Stimulated activated CD4-positive, alpha-beta T cell treated with anti-CD3 and anti-CD28 coated beads, Interleukin-2, amount 100 ng/mL, for 4 hours (primary cell): Measurements from ENCODE around the gene PHACTR2.

Experiments
- DNase-seq: peaks from one replicate; pipeline ENCODE4 v3.0.0-alpha.2; 2020; ENCODE audit warnings: low read depth

Gene PHACTR2

DNA sequence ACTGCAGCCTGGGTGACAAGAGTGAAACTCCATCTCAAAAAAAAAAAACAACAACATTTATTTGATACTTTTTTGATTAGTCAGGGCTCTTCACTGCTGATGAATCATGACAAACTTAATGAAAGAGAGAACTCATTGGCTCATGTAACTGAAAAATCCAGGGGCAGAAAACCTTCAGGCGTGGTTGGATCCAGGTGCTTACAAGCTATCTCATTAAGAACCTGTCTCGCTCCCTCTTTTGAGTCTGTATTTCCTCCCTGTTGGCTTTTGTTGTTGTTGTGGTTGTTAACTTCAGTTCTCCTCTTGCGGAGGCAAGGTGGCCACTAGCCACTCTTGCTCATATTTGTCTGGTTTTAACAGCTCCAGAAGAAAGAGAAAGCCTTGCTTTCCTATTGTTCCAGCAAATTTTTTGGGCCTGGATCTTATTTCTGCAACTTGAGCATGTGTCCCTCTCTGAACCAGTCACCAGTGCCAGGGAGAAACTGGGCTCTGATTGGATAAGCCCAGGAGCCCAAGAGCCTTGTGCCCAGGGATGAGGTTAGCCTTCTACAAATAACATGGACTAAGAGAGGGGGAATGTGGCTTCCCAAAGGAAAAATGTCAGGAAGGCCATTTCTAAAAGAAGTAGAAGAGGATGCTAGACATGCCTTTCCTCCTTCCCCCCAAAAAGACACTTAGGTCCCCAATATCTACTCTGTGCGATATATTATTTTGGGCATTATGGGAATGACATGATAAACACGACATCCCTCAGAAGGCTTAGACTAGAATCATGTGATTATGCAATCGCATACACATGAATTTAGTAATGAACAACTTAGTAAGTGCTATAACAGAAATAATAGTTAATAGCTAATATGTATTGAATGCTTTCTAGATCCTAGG, 64.5 kb downstream of the PHACTR2 start:
- DNase-seq = no peak

DNA sequence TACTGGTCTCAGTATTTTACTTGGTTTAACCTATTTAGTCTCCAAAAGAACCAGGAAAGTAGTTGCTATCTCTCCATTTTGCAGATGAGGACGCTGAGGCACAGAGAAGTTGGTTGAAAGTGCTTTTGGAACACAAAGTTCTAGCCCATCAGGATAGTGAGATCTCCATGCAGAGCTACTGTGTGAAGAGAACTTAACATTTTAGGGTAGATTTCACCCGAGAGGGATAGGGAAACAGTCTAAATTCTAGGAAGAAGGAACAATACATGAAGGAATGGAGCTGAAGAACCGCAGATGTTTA, 65.1 kb downstream of the PHACTR2 start:
- DNase-seq = no peak

DNA sequence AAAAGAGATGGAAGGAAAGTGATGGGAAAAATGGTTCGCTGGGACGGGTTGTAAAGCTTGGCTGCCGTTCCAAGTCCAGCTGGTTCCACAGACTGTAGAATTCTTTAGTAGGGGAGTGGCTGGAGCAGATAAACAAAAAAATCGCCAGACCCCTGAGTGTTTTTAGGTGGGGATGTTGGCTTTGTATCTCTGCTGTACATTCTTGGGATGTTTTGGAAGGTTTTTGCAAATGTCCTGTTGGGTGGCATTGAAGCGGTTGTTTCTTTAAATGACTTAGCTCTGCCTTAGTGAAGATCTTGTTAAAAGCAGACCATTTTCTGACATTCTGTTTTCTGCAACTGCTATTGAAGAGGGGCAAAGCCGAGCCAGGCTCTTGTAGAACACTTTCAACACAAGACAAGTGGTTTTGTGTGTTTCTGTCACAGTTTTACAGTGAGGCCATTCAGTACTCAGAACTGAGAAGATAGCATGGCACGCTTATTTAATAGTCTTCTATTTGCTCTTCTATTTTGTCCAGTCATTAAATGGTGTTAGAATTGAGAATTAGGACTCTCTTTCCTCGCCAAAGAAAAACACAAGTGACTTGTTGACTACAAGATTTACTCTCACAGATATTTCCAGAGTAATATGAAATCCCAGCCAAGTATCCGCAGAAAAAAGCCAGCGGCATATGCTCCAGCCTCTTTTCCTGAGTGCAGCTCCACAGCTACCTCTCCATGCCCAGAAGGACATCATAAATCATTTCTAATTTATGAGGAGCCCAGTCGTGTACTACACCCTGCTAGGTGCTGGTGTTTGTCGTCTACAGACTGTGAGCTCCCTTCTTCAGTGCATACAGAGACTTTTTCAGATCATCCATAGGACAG, 65.8 kb downstream of the PHACTR2 start:
- no peak for DNase-seq

DNA sequence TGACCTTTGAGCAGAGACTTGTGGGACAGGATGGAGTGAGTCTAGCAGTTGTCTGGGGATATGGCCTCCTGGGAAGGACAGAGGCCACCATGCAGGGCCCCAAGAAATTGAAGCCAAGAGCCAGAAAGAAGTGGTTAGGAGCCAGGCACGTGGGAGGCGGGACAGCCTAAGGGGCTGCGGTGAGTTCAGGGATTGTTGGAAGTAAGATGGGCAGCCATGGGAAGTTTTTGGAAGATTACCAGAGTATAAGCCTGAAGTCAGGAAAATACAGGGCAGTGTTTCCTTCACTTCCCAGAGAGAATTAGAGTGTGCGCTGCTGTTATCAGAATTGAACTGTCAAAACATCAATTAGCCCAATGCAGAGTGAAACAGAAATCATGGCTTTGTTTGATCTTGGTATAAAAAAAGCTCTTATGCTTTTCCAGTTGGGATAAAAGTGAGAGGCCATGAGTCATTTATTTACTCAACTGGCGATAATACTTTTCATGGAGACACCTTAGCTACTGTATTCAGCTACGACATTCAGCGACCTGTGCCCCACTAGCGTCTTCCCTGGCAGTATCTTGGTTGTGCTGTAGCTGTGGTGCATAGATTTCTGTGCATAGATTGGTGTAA, 66.9 kb downstream of the PHACTR2 start:
- no peak for DNase-seq

DNA sequence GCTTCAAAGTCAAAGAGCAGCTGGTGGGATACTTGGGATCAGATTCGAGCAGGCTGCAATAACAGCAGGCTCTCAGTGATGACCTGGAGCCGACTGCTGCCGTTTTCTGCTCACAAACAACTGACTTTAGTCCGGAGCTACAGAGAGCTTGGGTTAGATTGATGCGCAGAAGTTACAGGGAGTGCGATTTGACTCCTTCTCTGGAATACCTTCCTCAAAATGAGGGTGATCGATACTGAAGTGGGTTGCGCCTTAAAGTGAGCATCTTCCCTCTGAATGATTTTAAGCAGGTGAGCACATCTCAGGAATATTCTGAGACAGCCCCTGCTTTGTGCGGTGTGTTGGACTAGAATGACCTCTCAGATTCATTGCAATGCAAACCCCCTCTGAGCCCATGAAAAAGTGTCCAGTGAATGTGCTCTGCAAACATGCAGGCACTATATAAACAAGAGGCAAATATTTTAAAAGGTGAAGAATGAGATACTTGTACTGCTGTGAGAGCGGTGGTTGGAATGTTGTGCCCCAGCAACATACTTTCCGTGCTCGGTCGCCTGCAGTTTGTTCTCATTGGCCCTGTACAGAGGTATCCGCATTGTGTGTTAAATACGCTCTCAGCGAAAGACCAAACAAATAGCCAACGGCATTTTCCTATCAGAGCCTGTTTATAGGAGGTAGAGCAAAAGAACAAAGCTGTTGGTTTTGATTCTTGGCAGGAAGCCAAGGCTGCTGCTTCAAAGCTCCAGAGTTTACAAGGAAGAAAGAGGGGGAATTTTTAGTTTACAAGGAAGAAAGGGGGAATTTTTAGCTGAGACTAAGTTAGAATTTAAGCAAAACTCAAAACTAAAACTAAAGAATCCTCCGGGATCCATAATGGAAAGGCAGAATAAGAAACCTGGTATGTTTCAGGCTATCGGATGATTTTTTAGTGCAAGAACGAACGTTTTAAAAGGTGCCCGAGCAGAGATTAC, 67.7 kb downstream of the PHACTR2 start:
- no peak for DNase-seq

DNA sequence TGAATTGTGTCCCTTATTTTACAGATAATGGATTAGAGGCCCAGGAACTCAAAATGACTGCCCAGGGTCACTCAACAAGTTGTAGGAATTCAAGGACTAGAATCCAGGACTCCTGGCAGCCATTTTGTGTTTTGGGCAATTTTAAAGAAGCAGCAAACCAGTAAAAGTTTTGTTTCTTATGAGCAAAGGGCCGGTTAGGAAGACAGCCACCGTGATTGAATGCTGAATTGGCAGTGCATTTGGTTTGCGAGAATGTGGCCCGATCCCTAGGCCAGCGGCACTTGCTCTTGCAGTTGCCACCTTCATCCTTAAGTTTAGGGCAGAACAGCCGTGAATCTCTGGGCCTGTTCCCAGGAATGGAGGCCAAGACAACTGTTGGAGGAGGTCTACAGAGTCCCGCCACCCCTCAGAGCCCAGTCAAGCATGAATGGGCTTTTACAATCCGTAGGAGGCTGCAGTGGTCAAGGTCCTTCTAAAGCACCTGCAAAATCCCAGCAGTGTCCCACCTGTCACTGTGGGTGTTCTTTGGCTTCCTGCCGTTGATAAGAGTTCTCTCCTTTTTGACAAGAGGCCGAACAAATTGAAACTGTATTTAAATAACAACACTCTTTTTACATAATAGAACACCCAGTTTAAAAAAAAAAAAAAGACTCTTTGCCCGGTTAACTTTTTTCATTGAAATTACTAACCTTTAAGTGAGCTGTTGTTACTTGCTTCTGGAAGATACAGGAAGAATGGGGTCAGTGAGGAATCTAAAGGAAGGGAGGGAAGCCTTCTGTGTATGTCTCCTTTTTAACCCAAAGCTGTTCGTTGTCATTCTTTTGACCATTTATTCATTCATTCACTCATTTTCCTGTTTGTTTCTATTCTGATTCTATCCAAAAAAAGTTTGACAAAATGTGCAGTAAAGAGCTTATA, 68.7 kb downstream of the PHACTR2 start:
- DNase-seq = no peak

DNA sequence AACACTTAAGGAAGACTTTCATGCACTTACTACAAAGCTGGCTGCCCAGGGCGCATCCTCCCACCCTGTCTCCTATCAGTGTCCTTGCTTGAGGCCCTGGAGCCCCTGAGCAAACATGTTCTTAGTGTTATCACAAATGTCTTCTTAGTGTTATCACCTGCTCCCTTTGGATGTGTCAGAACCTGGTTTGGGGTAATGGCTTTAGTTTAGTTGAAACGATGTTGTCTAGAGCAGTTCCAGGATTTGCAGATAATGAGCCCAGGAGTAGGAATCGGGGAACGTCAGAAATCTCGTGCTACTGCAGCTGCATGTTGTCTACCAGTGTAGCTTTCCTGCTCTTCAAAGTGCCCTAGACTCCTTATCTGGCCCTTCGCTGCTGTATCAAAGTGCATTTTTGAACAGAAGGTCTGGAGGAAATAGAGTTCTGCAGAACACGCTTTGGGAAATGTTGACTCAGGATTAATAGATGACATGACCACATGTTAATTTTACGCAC, 69.6 kb downstream of the PHACTR2 start:
- DNase-seq = no peak

DNA sequence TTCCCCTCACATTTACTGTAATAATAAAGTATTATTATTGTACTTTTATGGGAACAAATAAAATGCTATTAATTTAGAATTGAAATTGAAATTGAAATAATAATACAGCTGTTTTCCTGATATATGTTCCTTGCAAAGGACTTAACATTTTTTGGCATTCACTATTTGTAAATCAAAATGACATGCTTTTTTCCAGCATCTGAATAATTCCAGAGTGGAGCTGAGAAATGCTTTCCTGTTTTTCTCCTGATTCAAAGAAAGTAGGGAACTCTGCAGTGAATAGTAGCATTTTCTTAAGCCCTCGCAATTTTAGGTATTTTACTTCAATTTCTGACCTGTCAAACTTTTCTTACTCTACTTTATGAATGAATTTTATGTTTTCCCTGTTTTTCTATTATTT, 72.1 kb downstream of the PHACTR2 start:
- no peak for DNase-seq

DNA sequence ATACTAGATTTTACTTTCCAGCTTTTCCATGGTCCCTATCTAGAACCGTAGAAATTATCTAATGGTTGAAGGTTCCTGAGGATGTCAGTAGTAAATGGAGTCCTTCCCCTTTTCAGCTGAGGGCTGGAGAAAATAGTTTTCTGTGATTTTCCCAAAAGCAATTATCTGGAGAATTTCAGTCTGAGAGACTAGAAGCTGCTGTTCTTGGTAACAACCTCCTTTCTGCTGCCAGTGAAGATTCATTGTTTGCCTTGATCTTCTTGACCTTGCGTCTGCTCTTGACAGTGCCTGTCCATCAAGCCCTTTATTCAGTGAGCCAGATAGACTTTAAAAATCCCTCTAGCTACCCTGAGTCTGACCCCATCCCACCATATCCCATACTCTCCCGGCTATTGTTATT, 73.1 kb downstream of the PHACTR2 start:
- DNase-seq = no peak

DNA sequence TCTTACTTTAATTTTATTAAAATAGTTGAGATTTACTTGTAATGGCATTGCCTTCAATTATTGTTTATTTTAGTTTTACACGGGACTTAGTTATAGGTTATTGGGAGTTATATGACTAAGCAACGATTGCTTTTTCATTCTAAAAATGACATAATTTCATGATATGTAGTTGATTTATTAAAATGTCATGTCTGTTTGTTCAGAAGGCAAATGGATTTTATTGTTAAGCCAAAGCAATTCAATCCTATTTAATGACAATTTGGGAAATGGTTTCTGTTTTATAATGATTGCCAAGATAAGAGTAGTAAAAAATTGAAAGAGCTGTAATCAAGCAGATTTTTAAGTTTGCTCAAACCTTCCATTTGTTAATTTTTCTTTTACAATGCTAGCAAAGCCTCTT, 74.7 kb downstream of the PHACTR2 start:
- no peak for DNase-seq

DNA sequence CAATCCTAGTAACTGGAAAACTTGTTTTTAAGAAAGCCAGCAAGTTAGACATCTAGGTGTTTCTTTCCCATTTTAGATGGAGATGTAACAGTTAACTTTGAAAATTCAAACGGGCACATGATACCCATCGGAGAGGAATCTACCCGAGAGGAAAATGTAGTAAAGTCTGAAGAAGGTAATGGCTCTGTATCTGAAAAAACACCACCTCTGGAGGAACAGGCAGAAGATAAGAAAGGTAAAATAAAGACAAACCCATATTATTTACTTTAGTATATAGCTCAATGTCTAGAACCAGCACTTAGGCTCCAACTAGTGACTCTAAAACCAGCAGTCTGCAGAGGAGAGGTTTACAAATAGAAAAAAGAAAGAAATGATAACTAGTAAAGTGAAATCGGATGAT, 75.9 kb downstream of the PHACTR2 start:
- no peak for DNase-seq

DNA sequence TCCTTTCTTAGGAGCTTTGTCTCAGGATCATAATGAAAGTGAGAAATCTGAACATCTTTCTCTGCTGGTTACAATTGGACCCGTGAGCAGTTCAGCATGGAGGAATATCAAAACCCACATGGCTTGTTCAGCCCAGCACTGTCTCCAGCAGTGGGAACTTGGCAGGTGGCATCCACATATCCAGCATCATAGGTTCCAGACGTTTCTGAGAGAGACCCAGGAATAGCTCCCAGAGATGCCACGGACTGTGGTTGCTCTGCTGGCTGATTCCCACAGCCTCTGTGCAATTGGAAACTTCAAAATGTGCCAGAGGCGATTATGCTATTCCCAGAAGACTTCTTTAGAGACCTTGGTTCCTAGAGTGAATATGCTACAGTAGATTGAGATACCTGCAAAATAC, 76.4 kb downstream of the PHACTR2 start:
- no peak for DNase-seq

DNA sequence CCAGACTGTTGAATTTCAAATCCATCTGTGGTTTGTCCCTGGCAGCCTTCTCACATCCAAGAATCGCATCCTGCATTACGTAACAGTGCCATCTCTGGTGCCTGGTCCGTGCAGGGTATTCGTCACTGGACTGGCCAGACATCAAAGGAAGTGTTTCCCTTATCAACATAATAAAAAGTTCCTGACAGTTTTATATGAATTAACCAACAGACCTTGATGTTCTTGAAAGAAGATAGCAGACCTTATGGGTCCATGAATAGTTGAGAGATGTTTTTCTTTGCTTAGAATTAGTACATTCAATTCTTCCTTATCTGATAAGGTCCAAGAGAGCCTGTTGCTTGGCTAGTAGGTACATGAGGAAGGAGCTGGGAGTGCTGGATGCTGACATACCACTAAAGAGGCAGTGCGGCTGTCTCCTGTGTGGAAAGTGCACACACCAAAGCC, 77.6 kb downstream of the PHACTR2 start:
- DNase-seq = no peak

DNA sequence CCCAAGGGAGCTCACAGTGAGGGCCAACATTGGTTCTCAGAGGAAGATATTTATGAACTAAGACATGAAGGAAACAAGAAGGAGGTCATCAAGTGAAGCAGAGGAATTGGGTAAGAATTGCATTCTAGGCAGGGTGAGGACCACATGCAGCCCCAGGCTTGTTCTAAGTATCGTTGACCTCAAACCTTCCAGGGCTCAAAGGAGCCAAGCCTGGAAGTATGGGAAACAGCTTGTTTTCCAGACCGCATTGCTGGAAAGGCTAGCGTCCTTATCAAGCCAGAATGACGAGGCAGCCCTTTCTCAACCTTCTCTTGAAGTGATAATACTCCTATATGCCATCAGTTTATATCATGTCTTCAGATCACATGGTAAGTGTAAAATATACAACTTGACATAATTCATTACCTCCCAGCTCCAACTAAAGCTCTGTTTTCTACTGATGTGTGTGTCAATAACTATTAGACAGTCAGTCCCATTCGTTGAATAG, 79.6 kb downstream of the PHACTR2 start:
- DNase-seq = no peak

DNA sequence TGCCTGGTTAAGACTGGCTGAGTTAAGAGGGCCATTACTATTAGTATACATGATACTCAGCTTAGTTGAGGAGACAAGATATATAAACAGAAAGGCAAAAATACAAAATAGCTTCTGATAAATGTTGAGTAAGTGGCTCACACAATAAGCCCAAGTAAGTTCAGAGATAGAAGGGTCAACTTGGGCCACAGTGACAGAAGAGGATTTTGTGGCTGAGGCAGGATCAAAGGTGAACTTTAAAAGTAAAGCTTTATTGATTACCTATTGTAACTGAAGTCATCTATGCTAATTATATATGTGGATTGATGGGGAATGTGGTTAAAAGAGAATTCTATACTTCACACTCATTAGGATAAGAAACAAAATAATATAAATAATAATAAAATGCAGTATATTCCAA, 80.8 kb downstream of the PHACTR2 start:
- no peak for DNase-seq

DNA sequence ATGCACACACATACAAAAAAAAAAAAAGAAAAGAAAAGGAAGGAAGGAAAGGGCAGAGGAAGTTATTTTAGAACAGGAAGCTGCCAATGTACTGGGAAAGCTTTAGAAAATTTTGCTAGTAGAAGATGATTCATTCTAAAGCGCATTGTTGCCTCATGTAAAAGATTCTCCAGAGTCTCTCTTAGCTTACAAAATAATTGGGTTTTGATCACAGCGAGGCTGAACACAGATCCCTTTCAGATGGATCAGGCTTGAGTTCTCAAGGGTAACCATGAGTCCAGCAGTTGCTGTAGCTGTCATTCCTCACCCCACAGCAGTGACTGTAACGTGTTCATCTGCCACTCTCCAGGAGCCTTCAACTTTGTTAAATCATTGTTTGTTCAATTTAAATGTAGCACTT, 81.9 kb downstream of the PHACTR2 start:
- DNase-seq = no peak

DNA sequence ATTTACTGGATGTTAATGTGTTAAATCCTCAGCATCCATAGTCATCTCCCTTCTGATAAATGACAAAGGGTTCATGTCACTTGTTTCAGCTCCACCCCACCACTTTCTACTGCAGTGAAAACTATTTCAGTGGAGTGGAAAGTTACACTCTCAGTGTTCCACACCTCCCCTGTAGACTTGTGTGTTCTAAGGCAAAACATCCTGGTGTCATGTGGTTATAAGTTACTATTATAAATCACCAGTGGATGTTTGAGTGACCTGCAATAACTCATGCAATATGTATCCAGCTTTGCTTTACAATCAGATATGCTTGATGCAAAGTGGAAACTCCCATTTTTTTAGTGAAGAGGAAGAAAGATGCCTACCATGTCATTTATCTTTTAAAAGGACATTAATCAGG, 83.3 kb downstream of the PHACTR2 start:
- no peak for DNase-seq

DNA sequence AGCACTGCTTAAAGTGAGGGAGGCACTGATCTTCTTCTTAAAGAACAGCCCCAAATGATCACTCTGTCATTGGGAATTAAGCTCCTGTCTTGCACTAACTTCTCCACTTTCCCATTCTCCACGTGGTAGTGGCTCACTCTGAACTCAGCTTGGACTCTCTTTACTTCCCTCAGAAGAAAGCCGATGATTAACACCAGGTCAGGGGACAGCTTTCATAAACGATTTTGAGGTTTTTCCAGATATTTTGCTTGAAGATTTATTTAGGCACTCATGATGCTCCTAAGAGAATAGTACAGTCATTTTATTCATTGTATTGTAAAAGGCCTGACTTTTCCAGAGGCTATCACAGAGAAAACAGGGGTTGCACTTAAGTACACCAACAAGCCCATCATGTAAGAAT, 84.4 kb downstream of the PHACTR2 start:
- no peak for DNase-seq

DNA sequence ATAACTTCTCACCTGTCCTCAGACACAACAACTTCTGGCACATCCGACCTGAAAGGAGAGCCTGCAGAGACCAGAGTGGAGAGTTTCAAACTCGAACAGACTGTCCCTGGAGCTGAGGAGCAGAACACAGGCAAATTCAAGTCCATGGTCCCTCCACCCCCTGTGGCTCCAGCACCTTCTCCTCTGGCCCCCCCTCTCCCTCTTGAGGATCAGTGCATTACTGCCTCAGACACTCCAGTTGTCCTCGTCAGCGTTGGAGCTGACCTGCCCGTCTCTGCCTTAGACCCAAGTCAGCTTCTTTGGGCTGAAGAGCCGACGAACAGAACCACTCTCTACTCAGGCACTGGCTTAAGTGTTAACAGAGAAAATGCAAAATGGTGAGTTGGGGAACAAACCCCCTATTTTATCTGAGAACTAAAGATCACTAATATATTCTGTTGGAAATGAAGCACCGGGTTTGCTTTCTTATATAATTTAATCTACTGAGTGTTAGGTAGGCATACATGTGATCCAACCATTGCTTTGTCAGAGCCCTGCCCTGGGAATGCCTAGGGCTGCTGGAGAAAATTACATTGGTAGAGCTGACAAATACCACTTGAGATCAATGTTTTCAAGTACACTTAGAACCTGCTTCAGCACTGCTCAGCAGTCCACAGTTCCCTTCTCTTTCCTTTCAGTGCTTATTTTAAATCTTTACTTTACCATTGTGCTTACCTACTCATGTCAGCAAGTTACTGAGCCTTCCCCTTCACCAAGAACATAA, 87.8 kb downstream of the PHACTR2 start:
- no peak for DNase-seq

DNA sequence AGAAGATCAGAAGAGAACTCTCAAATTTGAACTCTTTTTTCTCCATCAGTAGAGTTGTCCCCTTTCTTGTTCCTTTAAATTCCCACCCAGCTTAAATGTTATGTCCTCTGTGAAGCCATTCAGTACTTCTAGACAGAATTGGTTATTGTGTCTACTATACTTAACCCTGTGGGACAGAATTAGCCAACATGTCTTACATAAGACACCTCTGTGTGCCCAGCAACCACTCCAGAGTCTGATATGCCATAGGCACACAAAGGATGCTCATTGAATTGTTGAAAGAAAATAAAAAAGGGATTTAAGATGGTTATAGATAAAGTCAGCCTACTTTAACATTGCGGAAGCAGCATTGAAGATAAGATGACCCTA, 88.4 kb downstream of the PHACTR2 start:
- DNase-seq = no peak
